ENCODE results near the gene FHIT.

Gene FHIT

GRCh38 chr3:60282866-60283265, 968.4 kb downstream of the FHIT start:
- no peak overlapping the region for H3K27ac ChIP-seq
- no peaks in the 10 kb centered on the region for H3K27me3 ChIP-seq (replicated peaks)
- in situ Hi-C loops (cut with HindIII; ENCODE audit: low pct_ligation_motif_present, low sequenced_read_pairs): no loop called here
- no peak overlapping the region for H3K4me3 ChIP-seq (ENCODE audit: low read depth, low read length)
- DNase-seq: no peak
- TF ChIP-seq CTCF (IDR thresholded peaks at IDR 0.05; ENCODE audit: low read depth, low read length, missing control alignments): no peak
- no peaks in the 10 kb centered on the region for H3K36me3 ChIP-seq (replicated peaks)

GRCh38 chr3:60281970-60282369, 969.3 kb downstream of the FHIT start:
- Histone ChIP-seq H3K27ac (no peak overlapping the region), H3K4me3 (ENCODE audit: low read depth, low read length) (no peak overlapping the region), H3K36me3 (replicated peaks) (no peaks in the 10 kb centered on the region), H3K27me3 (replicated peaks) (no peaks in the 10 kb centered on the region)
- TF ChIP-seq CTCF (IDR thresholded peaks at IDR 0.05; ENCODE audit: low read depth, low read length, missing control alignments): no peak
- DNase-seq: no peak
- in situ Hi-C loops (cut with HindIII; ENCODE audit: low pct_ligation_motif_present, low sequenced_read_pairs): no loop called here

GRCh38 chr3:60277361-60277800, 973.9 kb downstream of the FHIT start:
- Histone ChIP-seq H3K27me3 (replicated peaks) (no peaks in the 10 kb centered on the region), H3K36me3 (replicated peaks) (no peaks in the 10 kb centered on the region), H3K27ac (no peak overlapping the region), H3K4me3 (ENCODE audit: low read depth, low read length) (no peak overlapping the region)
- TF ChIP-seq CTCF (IDR thresholded peaks at IDR 0.05; ENCODE audit: low read depth, low read length, missing control alignments): no peak
- no peak for DNase-seq
- in situ Hi-C loops (cut with HindIII; ENCODE audit: low pct_ligation_motif_present, low sequenced_read_pairs): no loop called here

DNA sequence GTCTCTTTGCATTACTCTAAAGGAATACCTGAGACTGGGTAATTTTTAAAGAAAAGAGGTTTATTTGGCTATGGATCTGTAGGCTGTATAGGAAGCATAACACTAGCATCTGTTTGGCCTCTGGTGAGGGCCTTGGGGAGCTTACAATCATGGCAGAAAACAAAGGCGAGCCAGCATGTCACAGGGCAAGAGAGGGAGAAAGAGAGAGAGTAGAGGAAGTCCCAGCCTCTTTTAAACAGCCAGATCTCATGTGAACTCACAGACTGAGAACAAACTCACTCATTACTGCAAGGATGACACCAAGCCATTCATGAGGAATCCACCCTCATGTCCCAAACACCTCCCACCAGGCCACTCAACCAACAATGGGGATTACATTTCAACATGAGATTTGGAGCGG, 974.6 kb downstream of the FHIT start:
- Histone ChIP-seq H3K27ac (no peak overlapping the region), H3K36me3 (replicated peaks) (no peaks in the 10 kb centered on the region), H3K4me3 (ENCODE audit: low read depth, low read length) (no peak overlapping the region), H3K27me3 (replicated peaks) (no peaks in the 10 kb centered on the region)
- TF ChIP-seq CTCF (IDR thresholded peaks at IDR 0.05; ENCODE audit: low read depth, low read length, missing control alignments): no peak
- no peak for DNase-seq
- in situ Hi-C loops (cut with HindIII; ENCODE audit: low pct_ligation_motif_present, low sequenced_read_pairs): no loop called here

GRCh38 chr3:60274646-60275045, 976.6 kb downstream of the FHIT start:
- Histone ChIP-seq H3K36me3 (replicated peaks) (no peaks in the 10 kb centered on the region), H3K27ac (no peak overlapping the region), H3K4me3 (ENCODE audit: low read depth, low read length) (no peak overlapping the region), H3K27me3 (replicated peaks) (no peaks in the 10 kb centered on the region)
- no peak for DNase-seq
- TF ChIP-seq CTCF (IDR thresholded peaks at IDR 0.05; ENCODE audit: low read depth, low read length, missing control alignments): no peak
- in situ Hi-C loops (cut with HindIII; ENCODE audit: low pct_ligation_motif_present, low sequenced_read_pairs): no loop called here

DNA sequence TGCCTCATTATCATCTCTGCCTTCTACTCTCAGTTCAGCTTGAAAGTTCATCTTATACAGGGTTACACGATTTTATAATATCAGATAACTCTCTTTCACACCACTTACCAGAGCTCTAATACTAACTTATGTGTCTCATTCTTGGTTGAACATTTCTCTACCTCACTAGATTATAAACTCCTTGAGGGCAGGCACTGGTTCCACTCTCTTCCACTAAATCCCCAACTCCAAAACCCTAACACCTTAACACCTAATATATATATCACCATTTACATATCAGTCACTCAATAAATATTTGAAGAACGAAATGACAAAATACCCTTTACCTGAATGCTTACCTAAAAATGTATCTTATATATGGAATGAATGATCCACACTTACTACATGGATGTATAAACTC, 977.2 kb downstream of the FHIT start:
- in situ Hi-C loops (cut with HindIII; ENCODE audit: low pct_ligation_motif_present, low sequenced_read_pairs): no loop called here
- no peaks in the 10 kb centered on the region for H3K27me3 ChIP-seq (replicated peaks)
- TF ChIP-seq CTCF (IDR thresholded peaks at IDR 0.05; ENCODE audit: low read depth, low read length, missing control alignments): no peak
- H3K27ac ChIP-seq: no peak overlapping the region
- H3K36me3 ChIP-seq (replicated peaks): no peaks in the 10 kb centered on the region
- no peak for DNase-seq
- no peak overlapping the region for H3K4me3 ChIP-seq (ENCODE audit: low read depth, low read length)
